GM12878 (cell line): ENCODE data around the gene GAL. TPM values are rescaled to one million over a fixed set of nuclear protein-coding genes. Genes with fewer than 3 reads are reported as not detected.
A peak's percentile ranks its signal among the peaks of the same experiment; 100 is the strongest.

Source experiments
- ATAC-seq: fragments of 200-7000 bp; cut with Tn5 transposase; 3 replicates; pipeline ENCODE4 v1.9.1; 2020; ENCODE audit warnings: mild to moderate bottlenecking, moderate library complexity
- BruUV-seq: library from RNA; stranded (reverse); fragments of 400-500 nt; replicated peaks from 2 replicates; lab custom pipeline; 2021; lab: Mats Ljungman, UMichigan
- CTCF ChIA-PET: fragments of 300-600 bp; sonication (Branson Sonifier 250); formaldehyde crosslinking; extraction: SDS; loops from one replicate; lab custom pipeline; 2021; ENCODE audit warnings: inconsistent platforms; lab: Yijun Ruan, JAX
- POLR2A ChIA-PET: fragments of 350-600 bp; formaldehyde crosslinking; extraction: SDS; loops from one replicate; lab custom pipeline; 2021; ENCODE audit warnings: inconsistent platforms; lab: Charles Lee
- RAD21 ChIA-PET: fragments of 300-600 bp; sonication (Branson Sonifier 250); formaldehyde crosslinking; loops from one replicate; lab custom pipeline; 2023; ENCODE audit warnings: antibody characterized with exemption; ENCODE audit not compliant: unreplicated experiment; lab: Charles Lee
- SMC1A ChIA-PET: fragments of 300-600 bp; sonication (Branson Sonifier 250); formaldehyde crosslinking; loops from one replicate; lab custom pipeline; 2023; ENCODE audit not compliant: unreplicated experiment, uncharacterized antibody; lab: Charles Lee
- DNase-seq: peaks from one replicate; pipeline ENCODE4 v3.0.0-alpha.2; 2011; ENCODE audit warnings: low read depth, low spot score
- FAIRE-seq: peaks from 3 replicates; lab custom pipeline; 2011; peaks lifted over from hg19 to GRCh38; lab: Jason Lieb, UNC
- H2AFZ ChIP-seq: 2 replicates; pipeline ENCODE4 v1.6.0; 2011; ENCODE audit warnings: low read depth, low read length, control low read depth; ENCODE audit not compliant: control insufficient read depth
- H3K27ac ChIP-seq: 2 replicates; pipeline ENCODE4 v1.5.1; 2011; ENCODE audit warnings: control low read depth; ENCODE audit not compliant: control insufficient read depth, insufficient read depth
- H3K27me3 ChIP-seq, 2 experiments: replicated peaks in 1 of 2; 2 replicates each; pipeline versions ENCODE4 v1.6.0 to v1.6.1; 2011; ENCODE audit warnings: low read length in 1 of 2; ENCODE audit not compliant: control insufficient read depth in 2 of 2, insufficient read depth in 2 of 2
- H3K36me3 ChIP-seq, 2 experiments: 2 replicates each; pipeline ENCODE4 v1.5.1; 2011; ENCODE audit warnings: low read length in 1 of 2; ENCODE audit not compliant: control insufficient read depth in 2 of 2, insufficient read depth in 2 of 2
- H3K4me1 ChIP-seq: 2 replicates; pipeline ENCODE4 v1.6.1; 2011; ENCODE audit warnings: mild to moderate bottlenecking, low read length, moderate library complexity, mixed read lengths; ENCODE audit not compliant: control insufficient read depth, insufficient read depth
- H3K4me2 ChIP-seq: 2 replicates; pipeline ENCODE4 v1.6.0; 2011; ENCODE audit warnings: control low read depth; ENCODE audit not compliant: control insufficient read depth, insufficient read depth
- H3K4me3 ChIP-seq: fragments of 200-600 bp; sonication (generic); 2 replicates; pipeline ENCODE4 v1.5.1; 2016
- H3K79me2 ChIP-seq: 2 replicates; pipeline ENCODE4 v1.6.0; 2011; ENCODE audit warnings: low read length; ENCODE audit not compliant: control insufficient read depth, insufficient read depth
- H3K9ac ChIP-seq: 2 replicates; pipeline ENCODE4 v1.8.0; 2011; ENCODE audit warnings: low read length, control low read depth, mixed read lengths; ENCODE audit not compliant: control insufficient read depth, insufficient read depth
- H3K9me3 ChIP-seq: replicated peaks from 3 replicates; pipeline ENCODE4 v1.5.1; 2011; ENCODE audit warnings: mild to moderate bottlenecking, low read length; ENCODE audit not compliant: control insufficient read depth, insufficient read depth
- H4K20me1 ChIP-seq: 2 replicates; pipeline ENCODE4 v1.6.0; 2011; ENCODE audit not compliant: control insufficient read depth, insufficient read depth
- ASH2L ChIP-seq: fragments of 300-600, 200-600 bp; sonication (generic); IDR thresholded peaks from 2 replicates; pipeline ENCODE4 v1.6.1; 2017; ENCODE audit warnings: low read depth, mild to moderate bottlenecking, borderline replicate concordance
- CEBPB ChIP-seq, 2 experiments: fragments of 150-350 bp in 1 of 2; IDR thresholded peaks; 2 replicates each; pipeline ENCODE4 v1.6.1; 2012 to 2014; ENCODE audit warnings: low read depth in 2 of 2, low read length in 2 of 2, borderline replicate concordance in 1 of 2, inconsistent platforms in 1 of 2
- HCFC1 ChIP-seq: fragments of 150-350 bp; IDR thresholded peaks from 2 replicates; pipeline ENCODE4 v1.6.1; 2014; ENCODE audit warnings: low read length
- IRF4 ChIP-seq: IDR thresholded peaks from 2 replicates; pipeline ENCODE4 v1.6.1; 2011; ENCODE audit warnings: low read depth, low read length
- MEF2A ChIP-seq: IDR thresholded peaks from 2 replicates; pipeline ENCODE4 v1.6.1; 2011; ENCODE audit warnings: low read depth, mild to moderate bottlenecking, low read length, moderate library complexity; ENCODE audit not compliant: insufficient read depth
- RAD21 ChIP-seq: IDR thresholded peaks from 2 replicates; pipeline ENCODE4 v1.6.1; 2011; ENCODE audit warnings: mild to moderate bottlenecking, low read depth, low read length, moderate library complexity; ENCODE audit not compliant: insufficient read depth
- RBBP5 ChIP-seq: fragments of 200-600 bp; sonication (generic); conservative IDR thresholded peaks from 2 replicates; pipeline ENCODE4 v1.6.1; 2016
- TCF12 ChIP-seq: IDR thresholded peaks from 2 replicates; pipeline ENCODE4 v1.6.1; 2011; ENCODE audit warnings: low read depth, mild to moderate bottlenecking, low read length
- ZZZ3 ChIP-seq: IDR thresholded peaks from 2 replicates; pipeline ENCODE4 v1.6.1; 2011; ENCODE audit warnings: low read depth; ENCODE audit not compliant: control insufficient read depth, insufficient read length
- WGBS: methylation state at CpG from one replicate; pipeline ENCODE4 v1.1.6; 2016; ENCODE audit warnings: low lambda C conversion rate; ENCODE audit not compliant: insufficient replicate concordance, insufficient coverage; ENCODE audit errors: missing lambda C conversion rate; 5-methylcytosine and 5-hydroxymethylcytosine counted together
- in situ Hi-C: fragments of 300-500 bp; cut with MboI; formaldehyde crosslinking; loops from 9 replicates; pipeline ENCODE4 v1.14.3; 2018; ENCODE audit warnings: mixed read lengths
- intact Hi-C: fragments of 100-400 bp; cut with micrococcal nuclease; formaldehyde crosslinking; loops from one replicate; pipeline ENCODE4 v1.14.2; 2022; ENCODE audit not compliant: unreplicated experiment
- polyA plus RNA-seq, 11 experiments: library from polyadenylated mRNA; depleted of rRNA in 4 of 11; unstranded in 6 of 11; stranded (reverse) in 5 of 11; fragments of >200 nt; fragmentation: Nextera tagmentation in 4 of 11; fragmentation: Illumina TruSeq in 1 of 11; extraction: Ambion mirVana in 4 of 11; extraction: Trizol in 1 of 11; gene quantifications; 1 replicate in 1 of 11; 2 replicates in 10 of 11; pipeline versions ENCODE4 v1.2.1 to v1.2.3, GENCODE V29; 2011 to 2016; ENCODE audit warnings: inconsistent platforms in 2 of 11, missing spikeins in 2 of 11, low read depth in 1 of 11
- total RNA-seq, 4 experiments: library from RNA; depleted of rRNA in 3 of 4; stranded (reverse); fragments of >200 nt in 3 of 4; fragmentation: Illumina TruSeq in 1 of 4; extraction: Trizol in 1 of 4; gene quantifications; 2 replicates each; pipeline versions ENCODE4 v1.2.1 to v1.2.3, GENCODE V29; 2013 to 2021

Gene GAL
- total and polyA plus RNA-seq, 10 of the 15 experiments (the other 5 are each of a cell fraction or from before 2014, with no cell fraction given): 0.35 TPM; not detected in 9

DNA sequence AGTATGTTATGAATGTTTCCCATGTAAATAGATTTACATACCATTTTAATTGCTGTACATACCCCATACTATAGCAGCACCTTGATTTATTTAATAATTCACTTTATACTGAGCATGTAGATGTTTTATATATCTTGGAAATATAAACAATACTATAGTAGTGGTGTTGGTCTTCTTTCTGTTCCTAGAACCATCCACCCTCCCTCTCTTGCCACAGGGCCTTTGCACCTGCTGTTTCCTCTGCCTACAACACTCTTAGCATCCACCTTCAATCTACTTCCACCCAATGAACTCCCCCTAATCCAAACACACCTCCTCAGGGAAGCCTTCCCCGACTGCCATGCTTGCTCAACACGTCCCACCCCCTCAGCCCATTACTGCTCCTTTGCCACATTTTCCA lies 36.7 kb downstream of the GAL start:
- no peak for ATAC-seq
- Histone ChIP-seq H4K20me1 (no peaks in the 10 kb centered on the region), H3K79me2 (no peaks in the 10 kb centered on the region), H3K4me2 (no peak overlapping the region), H3K9me3 (no peaks in the 10 kb centered on the region; the same call in 2 of the 3 replicates), H2AFZ (no peak overlapping the region), H3K27ac (no peak overlapping the region), H3K9ac (no peak overlapping the region), H3K36me3 (no peaks in the 10 kb centered on the region), H3K4me3 (no peak overlapping the region), H3K4me1 (no peaks in the 10 kb centered on the region), H3K27me3 (peaks cover 1 to 2% of the 10 kb centered on the region in 2 experiments)
- ChIA-PET SMC1A (no interaction called here), RAD21 (no interaction called here), POLR2A (no interaction called here), CTCF (no interaction called here)
- 0% methylated on average over 2 of the region's 2 CpGs for WGBS
- DNase-seq: no peak
- FAIRE-seq: no peak
- TF ChIP-seq RBBP5 (no peak), IRF4 (no peak), ZZZ3 (no peak), TCF12 (no peak), ASH2L (no peak), RAD21 (no peak), MEF2A (no peak)
- in situ Hi-C loops (no loop called here), intact Hi-C loops (no loop called here)
- BruUV-seq: no TSS peak

DNA sequence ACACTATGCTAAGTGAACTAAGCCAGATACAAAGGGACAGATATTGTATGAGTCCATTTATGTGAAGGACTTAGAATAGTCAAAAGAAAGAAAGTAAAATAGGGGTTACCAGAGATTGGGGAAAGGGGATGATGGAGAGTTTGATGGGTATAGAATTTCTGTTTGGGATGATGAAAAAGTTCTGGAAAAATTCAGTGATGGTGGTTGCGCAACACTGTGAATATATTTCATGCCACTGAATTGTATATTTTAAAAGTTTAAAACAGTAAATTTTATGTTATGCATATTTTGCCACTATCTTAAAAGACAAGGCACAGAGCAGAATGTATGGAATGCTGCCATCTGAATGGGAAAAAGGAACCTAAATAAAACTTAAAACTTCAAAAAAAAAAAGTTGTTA lies 37.8 kb downstream of the GAL start:
- TF ChIP-seq CEBPB (IDR thresholded peaks at IDR 0.05; ENCODE audit: borderline replicate concordance in 1 of 2, low read depth in 2 of 2, low read length in 2 of 2) (peak in 1 of 2 experiments; percentile 4; a peak in 1 of 4 replicates), HCFC1 (no peak)
- TF ChIP-seq, all 136 proteins: peak for 1
- H3K79me2 ChIP-seq: no peaks in the 10 kb centered on the region
- H3K9ac ChIP-seq: no peak overlapping the region
- no TSS peak for BruUV-seq
- H3K4me3 ChIP-seq: no peak overlapping the region
- no peaks in the 10 kb centered on the region for H3K36me3 ChIP-seq
- no peaks in the 10 kb centered on the region; the same call in 2 of the 3 replicates for H3K9me3 ChIP-seq
- H3K27me3 ChIP-seq: peaks cover 0 to 1% of the 10 kb centered on the region in 2 experiments; a peak in 2 of 4 replicates
- SMC1A ChIA-PET: no interaction called here
- FAIRE-seq (no peak), DNase-seq (no peak), ATAC-seq (no peak)
- RAD21 ChIA-PET: no interaction called here
- no peaks in the 10 kb centered on the region for H3K4me1 ChIP-seq
- in situ Hi-C loops (no loop called here), intact Hi-C loops (no loop called here)
- WGBS: 94% methylated on average over 1 of the region's 1 CpG
- POLR2A ChIA-PET: no interaction called here
- no peak overlapping the region for H3K4me2 ChIP-seq
- H3K27ac ChIP-seq: no peak overlapping the region
- CTCF ChIA-PET: interaction anchor here (0.7 kb wide), 1 partner anchor 10 kb away, joined by 4 read pairs; no protein-coding TSS in a partner anchor
- H4K20me1 ChIP-seq: no peaks in the 10 kb centered on the region
- no peak overlapping the region for H2AFZ ChIP-seq
